ENCODE data around the gene PAX8.
"Not testable (repeated sequence)": the region's sequence is repeated elsewhere in the genome, so short reads cannot be mapped to it uniquely, and the experiment has no call there.

The PAX8 gene

GRCh38 chr2:113288674-113289149 is 10.0 kb upstream of the PAX8 start:
- peak; percentile 71 for DNase-seq

GRCh38 chr2:113288117-113288673 is 9.5 kb upstream of the PAX8 start:
- DNase-seq, result not testable (repeated sequence)

- DNase-seq, result no peak
These were observed 7.1 kb upstream of the PAX8 start for GRCh38 chr2:113285816-113286215.

GRCh38 chr2:113284999-113285398 is 6.3 kb upstream of the PAX8 start:
- not testable (repeated sequence) for DNase-seq

- no peak for DNase-seq
These were observed 5.8 kb upstream of the PAX8 start for GRCh38 chr2:113284476-113284875.

- DNase-seq, result no peak
These were observed 5.1 kb upstream of the PAX8 start for GRCh38 chr2:113283704-113284284.

- no peak for DNase-seq
These were observed 4.2 kb upstream of the PAX8 start for GRCh38 chr2:113282747-113283533.

GRCh38 chr2:113281910-113282746 is 3.4 kb upstream of the PAX8 start:
- peak; percentile 76 for DNase-seq

- no peak for DNase-seq
These were observed 514 bp downstream of the PAX8 start for GRCh38 chr2:113278073-113278741.

GRCh38 chr2:113277474-113278072 is 1.1 kb downstream of the PAX8 start:
- no peak for DNase-seq

GRCh38 chr2:113276761-113277425 is 1.8 kb downstream of the PAX8 start:
- no peak for DNase-seq

GRCh38 chr2:113276216-113276760 is 2.4 kb downstream of the PAX8 start:
- no peak for DNase-seq

- no peak for DNase-seq
These were observed 3.0 kb downstream of the PAX8 start for GRCh38 chr2:113275556-113276215.

- no peak for DNase-seq
These were observed 4.3 kb downstream of the PAX8 start for GRCh38 chr2:113274432-113274831.

GRCh38 chr2:113273981-113274380 is 4.7 kb downstream of the PAX8 start:
- DNase-seq, result no peak

- DNase-seq, result no peak
These were observed 5.6 kb downstream of the PAX8 start for GRCh38 chr2:113273027-113273551.

- DNase-seq, result no peak
These were observed 6.2 kb downstream of the PAX8 start for GRCh38 chr2:113272477-113272876.

- DNase-seq, result no peak
These were observed 9.9 kb downstream of the PAX8 start for GRCh38 chr2:113268621-113269360.

GRCh38 chr2:113266431-113266830 is 12.3 kb downstream of the PAX8 start:
- no peak for DNase-seq

Data from NCI-H526 treated with DMSO at 0.1 percent for 48 hours (cell line).